Endothelial cell (in vitro differentiated cells): ENCODE measurements around the gene ITPKB. TPM values are rescaled to one million over a fixed set of nuclear protein-coding genes. Genes with fewer than 3 reads are reported as not detected.
A peak's percentile ranks its signal among the peaks of the same experiment; 100 is the strongest.

Experiments used
- DNase-seq: peaks from one replicate; pipeline ENCODE4 v3.0.0; 2021; ENCODE audit warnings: low spot score
- H3K27ac Mint-ChIP-seq: one replicate; pipeline ENCODE4 v1.8.0; 2021; ENCODE audit warnings: mixed read lengths, inconsistent platforms; ENCODE audit not compliant: unreplicated experiment
- H3K27me3 Mint-ChIP-seq: one replicate; pipeline ENCODE4 v1.8.0; 2021; ENCODE audit warnings: mild to moderate bottlenecking, moderate library complexity, mixed read lengths, inconsistent platforms; ENCODE audit not compliant: unreplicated experiment
- H3K36me3 Mint-ChIP-seq: one replicate; pipeline ENCODE4 v1.8.0; 2021; ENCODE audit warnings: mild to moderate bottlenecking, low read depth, mixed read lengths, inconsistent platforms; ENCODE audit not compliant: unreplicated experiment
- H3K4me1 Mint-ChIP-seq: one replicate; pipeline ENCODE4 v1.8.0; 2021; ENCODE audit warnings: mild to moderate bottlenecking, mixed read lengths, inconsistent platforms; ENCODE audit not compliant: unreplicated experiment
- H3K4me3 Mint-ChIP-seq: one replicate; pipeline ENCODE4 v1.8.0; 2021; ENCODE audit warnings: mild to moderate bottlenecking, mixed read lengths, inconsistent platforms; ENCODE audit not compliant: unreplicated experiment
- H3K9me3 Mint-ChIP-seq: one replicate; pipeline ENCODE4 v1.8.0; 2021; ENCODE audit warnings: mixed read lengths, inconsistent platforms; ENCODE audit not compliant: unreplicated experiment
- total RNA-seq: library from RNA; stranded (reverse); fragmentation: NEBNext Ultra II Directional; extraction: Animal tissue kit (Norgen Biotek cat#: 25700); gene quantifications from one replicate; pipeline ENCODE4 v1.2.1, GENCODE V29; 2021; ENCODE audit not compliant: unreplicated experiment
- TF ChIP-seq, protein P1 (sequence below): fragments of 200-600 bp; sonication (generic); IDR thresholded peaks from one replicate; pipeline ENCODE4 v1.5.0; 2021; ENCODE audit warnings: antibody characterized with exemption; ENCODE audit not compliant: unreplicated experiment

The ITPKB gene
- total RNA-seq, 1 donor from 2014 or later, result 144 TPM

GRCh38 chr1:226654046-226654667 is 84.9 kb downstream of the ITPKB start:
- TF ChIP-seq, protein P1, sequence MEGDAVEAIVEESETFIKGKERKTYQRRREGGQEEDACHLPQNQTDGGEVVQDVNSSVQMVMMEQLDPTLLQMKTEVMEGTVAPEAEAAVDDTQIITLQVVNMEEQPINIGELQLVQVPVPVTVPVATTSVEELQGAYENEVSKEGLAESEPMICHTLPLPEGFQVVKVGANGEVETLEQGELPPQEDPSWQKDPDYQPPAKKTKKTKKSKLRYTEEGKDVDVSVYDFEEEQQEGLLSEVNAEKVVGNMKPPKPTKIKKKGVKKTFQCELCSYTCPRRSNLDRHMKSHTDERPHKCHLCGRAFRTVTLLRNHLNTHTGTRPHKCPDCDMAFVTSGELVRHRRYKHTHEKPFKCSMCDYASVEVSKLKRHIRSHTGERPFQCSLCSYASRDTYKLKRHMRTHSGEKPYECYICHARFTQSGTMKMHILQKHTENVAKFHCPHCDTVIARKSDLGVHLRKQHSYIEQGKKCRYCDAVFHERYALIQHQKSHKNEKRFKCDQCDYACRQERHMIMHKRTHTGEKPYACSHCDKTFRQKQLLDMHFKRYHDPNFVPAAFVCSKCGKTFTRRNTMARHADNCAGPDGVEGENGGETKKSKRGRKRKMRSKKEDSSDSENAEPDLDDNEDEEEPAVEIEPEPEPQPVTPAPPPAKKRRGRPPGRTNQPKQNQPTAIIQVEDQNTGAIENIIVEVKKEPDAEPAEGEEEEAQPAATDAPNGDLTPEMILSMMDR, result no peak
- peaks cover 22% of the 10 kb centered on the region for H3K27me3 Mint-ChIP-seq
- H3K4me1 Mint-ChIP-seq, result peaks cover 77% of the 10 kb centered on the region
- DNase-seq, result no peak
- peak overlapping the region; percentile 93 for H3K27ac Mint-ChIP-seq
- H3K36me3 Mint-ChIP-seq, result peaks cover 22% of the 10 kb centered on the region
- H3K9me3 Mint-ChIP-seq, result no peaks in the 10 kb centered on the region
- peak overlapping the region; percentile 77 for H3K4me3 Mint-ChIP-seq

DNA sequence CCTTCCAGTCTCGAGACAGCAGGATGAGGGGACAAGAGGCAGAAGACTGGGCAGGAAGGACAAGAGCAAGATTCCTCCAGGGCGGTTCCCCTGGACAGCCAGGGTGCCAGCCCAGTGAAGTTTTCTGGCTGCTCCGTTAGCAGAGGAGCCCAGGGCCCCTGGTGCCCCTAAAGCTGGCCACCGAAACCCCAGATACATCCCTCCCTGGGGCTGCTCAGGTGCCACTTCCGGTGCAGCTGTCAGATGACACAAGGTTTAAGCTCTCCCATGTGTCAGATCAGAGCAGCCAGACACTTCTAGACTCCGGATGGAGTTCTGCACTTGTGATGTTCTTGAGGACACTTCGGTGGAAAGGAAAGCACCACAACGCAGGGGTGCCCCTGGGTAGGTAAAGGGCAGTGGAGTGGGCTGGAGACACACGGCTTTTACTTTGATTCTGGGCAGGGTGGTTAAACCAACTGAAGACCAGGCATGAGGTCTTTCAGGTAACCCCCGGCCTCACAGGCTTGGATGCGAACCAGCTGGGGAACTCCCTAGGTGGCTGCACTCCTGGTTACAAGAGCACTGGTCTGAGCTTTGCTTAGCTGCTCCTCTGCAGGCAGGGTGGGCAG is 85.7 kb downstream of the ITPKB start:
- TF ChIP-seq, protein P1, result no peak
- Mint-ChIP-seq H3K36me3 (peaks cover 30% of the 10 kb centered on the region), H3K4me3 (no peak overlapping the region), H3K4me1 (peaks cover 76% of the 10 kb centered on the region), H3K27ac (peak overlapping the region; percentile 93), H3K9me3 (no peaks in the 10 kb centered on the region), H3K27me3 (peaks cover 22% of the 10 kb centered on the region)
- DNase-seq, result no peak

DNA sequence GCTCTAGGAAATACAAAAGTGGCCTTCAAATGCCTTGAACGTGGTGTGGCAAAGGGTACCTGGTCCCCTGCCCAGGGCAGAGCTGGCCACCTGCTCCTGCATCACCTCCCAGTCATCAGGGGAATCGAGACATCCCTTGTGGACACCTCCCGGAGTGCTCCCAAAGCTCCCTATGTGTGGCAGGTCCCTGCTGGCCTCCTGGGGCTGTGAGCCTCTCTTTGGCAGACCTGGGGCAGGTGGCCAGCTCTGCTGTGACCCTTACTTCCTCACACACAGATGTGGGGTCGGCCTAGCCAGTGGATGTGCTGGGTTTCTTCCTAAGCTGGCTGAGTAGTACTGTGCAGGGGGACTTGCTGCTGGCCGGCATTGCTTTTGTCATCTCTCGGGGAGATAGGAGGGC is 86.5 kb downstream of the ITPKB start:
- peaks cover 73% of the 10 kb centered on the region for H3K4me1 Mint-ChIP-seq
- no peak for DNase-seq
- H3K27ac Mint-ChIP-seq, result peak overlapping the region; percentile 57
- peaks cover 35% of the 10 kb centered on the region for H3K36me3 Mint-ChIP-seq
- no peak overlapping the region for H3K4me3 Mint-ChIP-seq
- TF ChIP-seq, protein P1, result no peak
- peaks cover 22% of the 10 kb centered on the region for H3K27me3 Mint-ChIP-seq
- H3K9me3 Mint-ChIP-seq, result no peaks in the 10 kb centered on the region

DNA sequence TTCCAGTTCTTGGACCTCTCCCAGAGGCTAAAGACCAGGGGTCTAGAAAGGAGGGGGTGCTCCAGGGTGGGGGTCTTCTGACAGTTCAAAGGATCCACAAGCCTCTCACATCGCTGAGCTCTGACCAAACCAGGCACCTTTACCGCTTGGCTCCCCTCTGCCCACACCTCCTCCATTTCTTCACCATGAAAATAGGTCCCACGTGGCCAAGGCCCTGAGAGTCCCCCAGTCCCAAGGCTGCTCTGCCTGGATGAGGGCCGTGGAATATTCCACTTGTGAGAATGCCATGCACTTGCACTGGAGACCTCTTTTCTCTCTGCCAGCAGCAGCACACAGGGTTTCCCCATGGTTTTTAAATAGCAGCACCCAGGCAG is 87.4 kb downstream of the ITPKB start:
- peaks cover 30% of the 10 kb centered on the region for H3K36me3 Mint-ChIP-seq
- H3K4me1 Mint-ChIP-seq, result peaks cover 65% of the 10 kb centered on the region
- TF ChIP-seq, protein P1, result no peak
- DNase-seq, result no peak
- no peaks in the 10 kb centered on the region for H3K9me3 Mint-ChIP-seq
- no peak overlapping the region for H3K4me3 Mint-ChIP-seq
- peaks cover 22% of the 10 kb centered on the region for H3K27me3 Mint-ChIP-seq
- no peak overlapping the region for H3K27ac Mint-ChIP-seq

- TF ChIP-seq, protein P1, result no peak
- Mint-ChIP-seq H3K36me3 (peaks cover 34% of the 10 kb centered on the region), H3K27ac (peak overlapping the region; percentile 99), H3K4me3 (peak overlapping the region; percentile 44), H3K27me3 (peaks cover 25% of the 10 kb centered on the region), H3K9me3 (no peaks in the 10 kb centered on the region), H3K4me1 (peaks cover 59% of the 10 kb centered on the region)
- no peak for DNase-seq
These were observed 87.9 kb downstream of the ITPKB start for GRCh38 chr1:226651041-226651731.
